Esophagus muscularis mucosa (tissue), 3 donors: ENCODE data around the gene FOSL2.

Source experiments
- CTCF ChIP-seq, 3 experiments: fragments of 200-600 bp in 2 of 3; fragments of 450-650 bp in 1 of 3; sonication (generic) in 2 of 3; IDR thresholded peaks; one replicate each; pipeline ENCODE4 v1.5.1; 2017 to 2019; ENCODE audit warnings: antibody characterized with exemption in 3 of 3, mild to moderate bottlenecking in 2 of 3, moderate library complexity in 1 of 3
- POLR2A ChIP-seq: fragments of 450-650 bp; IDR thresholded peaks from one replicate; pipeline ENCODE4 v1.6.1; 2017; ENCODE audit warnings: antibody characterized with exemption, moderate library complexity, mild to moderate bottlenecking, low read depth
- POLR2AphosphoS5 ChIP-seq, 2 donors: sonication (generic); formaldehyde crosslinking; IDR thresholded peaks; one replicate each; pipeline ENCODE4 v1.6.1; 2017; ENCODE audit warnings: antibody characterized with exemption in 2 of 2

DNA sequence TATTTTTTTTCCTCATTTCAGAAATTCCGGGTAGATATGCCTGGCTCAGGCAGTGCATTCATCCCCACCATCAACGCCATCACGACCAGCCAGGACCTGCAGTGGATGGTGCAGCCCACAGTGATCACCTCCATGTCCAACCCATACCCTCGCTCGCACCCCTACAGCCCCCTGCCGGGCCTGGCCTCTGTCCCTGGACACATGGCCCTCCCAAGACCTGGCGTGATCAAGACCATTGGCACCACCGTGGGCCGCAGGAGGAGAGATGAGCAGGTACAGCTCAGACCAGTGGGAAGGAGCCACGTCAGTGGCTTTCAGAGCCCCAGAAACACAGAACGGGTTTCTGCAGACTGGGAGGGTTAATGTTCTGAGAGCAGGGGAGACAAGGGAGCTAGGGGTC, 11.4 kb downstream of the FOSL2 start:
- TF ChIP-seq POLR2A = no peak
- no peak for TF ChIP-seq CTCF (IDR thresholded peaks at IDR 0.05)
- no peak for TF ChIP-seq POLR2AphosphoS5 (IDR thresholded peaks at IDR 0.05)
